Erythroblast (primary cell): Measurements from ENCODE around the gene GLA.

ENCODE experiments used
- GATA1 ChIP-seq: IDR thresholded peaks from 2 replicates; pipeline ENCODE4 v1.6.1; 2011; ENCODE audit warnings: low read depth, mild to moderate bottlenecking, control low read depth, low read length, moderate library complexity
- POLR2A ChIP-seq: IDR thresholded peaks from 2 replicates; pipeline ENCODE4 v1.6.1; 2011; ENCODE audit warnings: mild to moderate bottlenecking, low read length

DNA sequence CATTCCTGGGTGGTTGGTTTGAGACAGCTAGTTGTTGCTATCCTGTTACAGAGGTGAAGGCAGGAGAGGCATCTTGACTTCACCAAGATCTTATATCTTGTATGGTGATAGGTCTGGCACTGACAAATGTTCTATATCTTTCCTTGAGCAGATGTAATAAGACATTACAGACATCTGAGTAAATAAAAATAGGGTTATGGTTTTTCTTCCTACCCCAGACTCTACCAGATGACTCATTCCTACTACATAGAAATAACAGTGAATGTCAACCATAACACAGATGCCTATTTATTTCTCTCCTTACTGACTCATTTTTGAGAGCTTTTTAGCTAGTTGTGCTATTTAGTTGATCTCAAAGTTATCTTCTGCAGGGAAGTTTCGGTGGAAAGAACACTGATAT lies 22.2 kb upstream of the GLA start:
- TF ChIP-seq POLR2A (no peak), GATA1 (no peak)
